Tibial artery (tissue), 4 donors: ENCODE results near the gene FAM135A.

ENCODE experiments used
- DNase-seq, 2 donors: peaks; one replicate each; pipeline ENCODE4 v3.0.0-alpha.2; 2019
- H3K27ac ChIP-seq, 2 donors: fragments of 200-600 bp; sonication (generic) in 1 of 2; 1 replicate in 1 of 2; 2 replicates in 1 of 2; pipeline ENCODE4 v1.5.1; 2018 to 2019; ENCODE audit warnings: mild to moderate bottlenecking in 1 of 2
- H3K27me3 ChIP-seq, 2 donors: fragments of 200-600 bp; sonication (generic) in 1 of 2; one replicate each; pipeline versions ENCODE4 v1.5.1 to v1.6.0; 2016 to 2019
- H3K36me3 ChIP-seq, 3 donors: fragments of 200-600 bp; sonication (generic) in 2 of 3; one replicate each; pipeline ENCODE4 v1.5.1; 2016 to 2019; ENCODE audit warnings: mild to moderate bottlenecking in 2 of 3
- H3K4me1 ChIP-seq, 4 donors: fragments of 200-600 bp; sonication (generic) in 2 of 4; 1 replicate in 3 of 4; 2 replicates in 1 of 4; pipeline ENCODE4 v1.5.1; 2016 to 2019
- H3K4me3 ChIP-seq, 2 donors: fragments of 200-600 bp; sonication (generic) in 1 of 2; 1 replicate in 1 of 2; 2 replicates in 1 of 2; pipeline ENCODE4 v1.5.1; 2018 to 2019; ENCODE audit warnings: mild to moderate bottlenecking in 2 of 2
- H3K9me3 ChIP-seq, 3 donors: fragments of 200-600 bp; sonication (generic) in 1 of 3; one replicate each; pipeline ENCODE4 v1.5.1; 2016 to 2019
- CTCF ChIP-seq, 2 experiments: fragments of 200-600 bp in 1 of 2; fragments of 450-650 bp in 1 of 2; IDR thresholded peaks; one replicate each; pipeline ENCODE4 v1.5.1; 2017 to 2019; ENCODE audit warnings: antibody characterized with exemption in 2 of 2, mild to moderate bottlenecking in 1 of 2, moderate library complexity in 1 of 2
- intact Hi-C: fragments of 100-400 bp; cut with DNase I; formaldehyde crosslinking; loops from one replicate; pipeline ENCODE4 v1.15.0; 2023; ENCODE audit warnings: low total_unique reads

FAM135A gene

GRCh38 chr6:70413992-70414494 lies 735 bp downstream of the FAM135A start:
- Histone ChIP-seq H3K27ac (peak overlapping the region; percentile 90 to 97), H3K9me3 (no peaks in the 10 kb centered on the region), H3K4me3 (peak overlapping the region; percentile 97 to 99), H3K36me3 (peaks cover 0 to 8% (median 8%) of the 10 kb centered on the region in 3 donors), H3K27me3 (no peaks in the 10 kb centered on the region), H3K4me1 (peaks cover 0 to 19% (median 14%) of the 10 kb centered on the region in 4 donors)
- no peak for DNase-seq
- no peak for TF ChIP-seq CTCF (IDR thresholded peaks at IDR 0.05)
- intact Hi-C loops, result loop anchor here (5.0 kb wide), 1 partner anchor 253 kb away; the partner anchor contains the start of gene SMAP1

- H3K27ac ChIP-seq, result peak overlapping the region in 1 of 2 donors; percentile 97
- H3K36me3 ChIP-seq, result peaks cover 0 to 14% (median 11%) of the 10 kb centered on the region in 3 donors
- H3K4me3 ChIP-seq, result peak overlapping the region; percentile 97 to 99
- TF ChIP-seq CTCF (IDR thresholded peaks at IDR 0.05), result no peak
- DNase-seq, result no peak
- peaks cover 0 to 19% (median 14%) of the 10 kb centered on the region in 4 donors for H3K4me1 ChIP-seq
- no peaks in the 10 kb centered on the region for H3K27me3 ChIP-seq
- intact Hi-C loops, result loop anchor here (5.0 kb wide), 1 partner anchor 252 kb away; the partner anchor contains the start of gene SMAP1
- H3K9me3 ChIP-seq, result no peaks in the 10 kb centered on the region
Measured at GRCh38 chr6:70414813-70415212, 1.5 kb downstream of the FAM135A start.

GRCh38 chr6:70415247-70415646 lies 1.9 kb downstream of the FAM135A start:
- Histone ChIP-seq H3K4me3 (no peak overlapping the region), H3K36me3 (peaks cover 0 to 14% (median 11%) of the 10 kb centered on the region in 3 donors), H3K9me3 (no peaks in the 10 kb centered on the region), H3K4me1 (peaks cover 0 to 19% (median 14%) of the 10 kb centered on the region in 4 donors), H3K27me3 (no peaks in the 10 kb centered on the region), H3K27ac (peak overlapping the region in 1 of 2 donors; percentile 97)
- DNase-seq, result no peak
- TF ChIP-seq CTCF (IDR thresholded peaks at IDR 0.05), result no peak
- intact Hi-C loops, result no loop called here

- Histone ChIP-seq H3K27me3 (no peaks in the 10 kb centered on the region), H3K36me3 (peaks cover 0 to 14% (median 11%) of the 10 kb centered on the region in 3 donors), H3K4me1 (peaks cover 0 to 19% (median 14%) of the 10 kb centered on the region in 4 donors), H3K9me3 (no peaks in the 10 kb centered on the region), H3K27ac (no peak overlapping the region), H3K4me3 (no peak overlapping the region)
- intact Hi-C loops, result no loop called here
- DNase-seq, result no peak
- no peak for TF ChIP-seq CTCF (IDR thresholded peaks at IDR 0.05)
Measured at GRCh38 chr6:70415660-70416059, 2.4 kb downstream of the FAM135A start.

GRCh38 chr6:70421509-70421908 lies 8.2 kb downstream of the FAM135A start:
- DNase-seq, result no peak
- Histone ChIP-seq H3K4me1 (no peaks in the 10 kb centered on the region), H3K36me3 (peaks cover 0 to 17% (median 11%) of the 10 kb centered on the region in 3 donors), H3K9me3 (no peaks in the 10 kb centered on the region), H3K27ac (no peak overlapping the region), H3K4me3 (no peak overlapping the region), H3K27me3 (no peaks in the 10 kb centered on the region)
- no peak for TF ChIP-seq CTCF (IDR thresholded peaks at IDR 0.05)
- intact Hi-C loops, result no loop called here
